ENCODE measurements around the gene CASZ1.

GRCh38 chr1:10697621-10698160 lies 98.8 kb downstream of the CASZ1 start:
- TF ChIP-seq CTCF (IDR thresholded peaks at IDR 0.05) (no peak), EP300 (IDR thresholded peaks at IDR 0.05; ENCODE audit: low read depth) (no peak), POLR2AphosphoS5 (IDR thresholded peaks at IDR 0.05) (no peak), POLR2A (IDR thresholded peaks at IDR 0.05) (no peak)
